Right lobe of liver (tissue), 6 donors: ENCODE measurements around the gene BBS2. TPM values are rescaled to one million over a fixed set of nuclear protein-coding genes. Genes with fewer than 3 reads are reported as not detected.

Experiments used
- ATAC-seq, 4 donors: fragments of 200-7000 bp; cut with Tn5 transposase; one replicate each; pipeline ENCODE4 v1.9.1; 2020; ENCODE audit warnings: mild to moderate bottlenecking in 4 of 4, moderate library complexity in 4 of 4
- DNase-seq, 3 donors: peaks; one replicate each; pipeline ENCODE4 v3.0.0-alpha.2; 2020
- H3K27ac ChIP-seq, 3 donors: fragments of 200-600 bp; one replicate each; pipeline ENCODE4 v1.8.0; 2022
- H3K27me3 ChIP-seq, 2 donors: fragments of 200-600 bp; one replicate each; pipeline ENCODE4 v1.8.0; 2022
- H3K36me3 ChIP-seq, 4 donors: fragments of 200-600 bp; sonication (generic) in 1 of 4; one replicate each; pipeline versions ENCODE4 v1.5.1 to v1.8.0; 2017 to 2022; ENCODE audit warnings: control low read depth in 1 of 4
- H3K4me1 ChIP-seq, 4 donors: fragments of 200-600 bp; sonication (generic) in 1 of 4; one replicate each; pipeline versions ENCODE4 v1.5.1 to v1.8.0; 2017 to 2022; ENCODE audit warnings: control low read depth in 1 of 4
- H3K4me3 ChIP-seq, 3 donors: fragments of 200-600 bp; one replicate each; pipeline ENCODE4 v1.8.0; 2022
- H3K9me3 ChIP-seq, 4 donors: fragments of 200-600 bp; sonication (generic) in 1 of 4; one replicate each; pipeline versions ENCODE4 v1.5.1 to v1.8.0; 2017 to 2022; ENCODE audit warnings: control low read depth in 1 of 4
- POLR2A ChIP-seq: fragments of 450-650 bp; IDR thresholded peaks from one replicate; pipeline ENCODE4 v1.6.1; 2017; ENCODE audit warnings: antibody characterized with exemption, mild to moderate bottlenecking
- WGBS: methylation state at CpG from one replicate; pipeline ENCODE4 v1.1.6; 2018; ENCODE audit warnings: low coverage, low lambda C conversion rate; ENCODE audit not compliant: insufficient coverage; ENCODE audit errors: missing lambda C conversion rate; 5-methylcytosine and 5-hydroxymethylcytosine counted together
- intact Hi-C, 2 donors: fragments of 100-400 bp; cut with DNase I; formaldehyde crosslinking; loops; one replicate each; pipeline versions ENCODE4 v1.11.2 to v1.14.1; 2022
- total RNA-seq, 6 experiments: library from RNA; depleted of rRNA in 2 of 6; stranded (reverse); fragments of >200 nt in 2 of 6; fragmentation: NEBNext Ultra II Directional in 3 of 6; extraction: Animal tissue kit (Norgen Biotek cat#: 25700) in 3 of 6; gene quantifications; one replicate each; pipeline versions ENCODE4 v1.1.0 to v1.2.4, GENCODE V29; 2016 to 2023
- TF ChIP-seq, protein P1 (sequence below), 4 donors: fragments of 200-600 bp in 3 of 4; fragments of 450-650 bp in 1 of 4; IDR thresholded peaks; one replicate each; pipeline versions ENCODE4 v1.5.1 to v1.8.0; 2016 to 2022; ENCODE audit warnings: antibody characterized with exemption in 4 of 4, mild to moderate bottlenecking in 2 of 4
- donor health status: DM: no; HTN: yes; CAD: no.
- donor health status: DM: no; HTN: no; CAD: no.
- donor health status: DM: no; HTN: no; CAD: no.
- donor health status: DM: no; HTN: yes; CAD: no.
- donor health status: DM: no; HTN: yes; CAD: no.

BBS2 gene
- total RNA-seq, 6 experiments from 2014 or later = 5.6 to 18.4 (median 10.5) TPM

DNA sequence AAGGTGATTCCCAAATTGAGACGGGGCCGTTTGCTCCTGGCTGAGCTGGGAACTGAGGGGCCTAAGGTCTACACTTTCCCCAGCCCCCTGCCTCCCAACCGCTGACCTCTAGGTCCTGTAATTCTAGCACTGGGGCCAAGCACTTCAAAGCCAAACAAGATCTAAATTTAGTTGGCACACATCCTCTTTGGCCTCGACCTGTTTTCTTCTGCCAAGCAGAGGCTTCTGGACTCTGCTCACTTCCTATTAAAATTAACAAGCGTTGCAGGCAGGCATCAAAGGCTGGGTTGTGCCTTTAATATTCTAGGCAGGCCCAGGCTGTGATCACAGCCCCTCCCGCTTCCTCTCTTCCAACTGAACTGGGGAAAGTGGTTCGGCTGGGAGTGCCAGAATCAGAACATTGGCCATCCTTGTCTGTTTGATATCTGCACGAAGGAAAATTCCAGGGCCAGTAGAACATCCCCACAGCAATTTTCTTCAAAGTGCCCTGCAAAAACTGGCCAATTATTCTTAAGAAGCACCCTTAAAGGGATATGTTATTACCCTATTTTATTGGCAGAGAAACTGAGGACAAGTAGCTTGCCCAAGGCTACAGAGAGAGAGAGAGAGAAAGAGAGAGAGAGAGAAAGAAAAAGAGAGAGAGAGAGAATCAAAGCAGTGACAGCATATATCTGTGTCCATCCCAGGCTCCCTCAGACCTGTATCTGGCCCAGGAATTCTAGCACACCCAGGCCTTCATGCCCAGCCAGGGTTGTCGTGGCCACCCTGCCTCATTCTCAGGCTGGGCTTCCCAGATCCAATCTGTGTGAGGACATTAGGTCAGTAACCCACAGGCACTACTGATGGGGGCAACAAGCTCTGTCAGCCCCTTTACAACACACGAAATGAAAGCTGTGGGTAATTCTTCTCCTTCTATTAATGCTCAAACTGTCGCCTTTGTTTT, 32.2 kb upstream of the BBS2 start:
- H3K9me3 ChIP-seq = no peaks in the 10 kb centered on the region
- peaks cover 0 to 21% (median 8%) of the 10 kb centered on the region in 4 donors for H3K4me1 ChIP-seq
- no peak overlapping the region for H3K4me3 ChIP-seq
- peak; percentile 95 to 97 (median 97) for ATAC-seq
- no peak for TF ChIP-seq POLR2A
- TF ChIP-seq, protein P1, sequence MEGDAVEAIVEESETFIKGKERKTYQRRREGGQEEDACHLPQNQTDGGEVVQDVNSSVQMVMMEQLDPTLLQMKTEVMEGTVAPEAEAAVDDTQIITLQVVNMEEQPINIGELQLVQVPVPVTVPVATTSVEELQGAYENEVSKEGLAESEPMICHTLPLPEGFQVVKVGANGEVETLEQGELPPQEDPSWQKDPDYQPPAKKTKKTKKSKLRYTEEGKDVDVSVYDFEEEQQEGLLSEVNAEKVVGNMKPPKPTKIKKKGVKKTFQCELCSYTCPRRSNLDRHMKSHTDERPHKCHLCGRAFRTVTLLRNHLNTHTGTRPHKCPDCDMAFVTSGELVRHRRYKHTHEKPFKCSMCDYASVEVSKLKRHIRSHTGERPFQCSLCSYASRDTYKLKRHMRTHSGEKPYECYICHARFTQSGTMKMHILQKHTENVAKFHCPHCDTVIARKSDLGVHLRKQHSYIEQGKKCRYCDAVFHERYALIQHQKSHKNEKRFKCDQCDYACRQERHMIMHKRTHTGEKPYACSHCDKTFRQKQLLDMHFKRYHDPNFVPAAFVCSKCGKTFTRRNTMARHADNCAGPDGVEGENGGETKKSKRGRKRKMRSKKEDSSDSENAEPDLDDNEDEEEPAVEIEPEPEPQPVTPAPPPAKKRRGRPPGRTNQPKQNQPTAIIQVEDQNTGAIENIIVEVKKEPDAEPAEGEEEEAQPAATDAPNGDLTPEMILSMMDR (IDR thresholded peaks at IDR 0.05) = no peak
- 21% methylated on average over 11 of the region's 11 CpGs for WGBS
- H3K27me3 ChIP-seq = no peaks in the 10 kb centered on the region
- intact Hi-C loops = no loop called here
- H3K27ac ChIP-seq = peak overlapping the region in 1 of 3 donors; percentile 31
- peak; percentile 45 to 82 (median 69) for DNase-seq
- no peaks in the 10 kb centered on the region for H3K36me3 ChIP-seq

- no peak for DNase-seq
- Histone ChIP-seq H3K4me1 (peaks cover 0 to 21% (median 8%) of the 10 kb centered on the region in 4 donors), H3K4me3 (no peak overlapping the region), H3K9me3 (no peaks in the 10 kb centered on the region), H3K27ac (no peak overlapping the region), H3K36me3 (no peaks in the 10 kb centered on the region), H3K27me3 (no peaks in the 10 kb centered on the region)
- WGBS = 88% methylated on average over 5 of the region's 5 CpGs
- intact Hi-C loops = no loop called here
- TF ChIP-seq, protein P1 (IDR thresholded peaks at IDR 0.05) = no peak
- TF ChIP-seq POLR2A = no peak
- ATAC-seq = no peak
Observed at GRCh38 chr16:56549744-56550385, 30.0 kb upstream of the BBS2 start.

GRCh38 chr16:56549161-56549560, 29.3 kb upstream of the BBS2 start:
- Histone ChIP-seq H3K36me3 (no peaks in the 10 kb centered on the region), H3K9me3 (no peaks in the 10 kb centered on the region), H3K4me3 (no peak overlapping the region), H3K27me3 (no peaks in the 10 kb centered on the region), H3K4me1 (peaks cover 0 to 21% (median 8%) of the 10 kb centered on the region in 4 donors), H3K27ac (no peak overlapping the region)
- intact Hi-C loops = no loop called here
- TF ChIP-seq, protein P1 (IDR thresholded peaks at IDR 0.05) = no peak
- no peak for TF ChIP-seq POLR2A
- DNase-seq = no peak
- no peak for ATAC-seq

GRCh38 chr16:56547949-56548567, 28.2 kb upstream of the BBS2 start:
- Histone ChIP-seq H3K36me3 (no peaks in the 10 kb centered on the region), H3K9me3 (no peaks in the 10 kb centered on the region), H3K27ac (no peak overlapping the region), H3K27me3 (no peaks in the 10 kb centered on the region), H3K4me3 (no peak overlapping the region), H3K4me1 (peaks cover 0 to 21% (median 8%) of the 10 kb centered on the region in 4 donors)
- 64% methylated on average over 3 of the region's 4 CpGs for WGBS
- intact Hi-C loops = no loop called here
- TF ChIP-seq POLR2A = no peak
- TF ChIP-seq, protein P1 (IDR thresholded peaks at IDR 0.05) = no peak
- DNase-seq = no peak
- ATAC-seq = no peak
